Stimulated activated CD8-positive, alpha-beta memory T cell treated with anti-CD3 and anti-CD28 coated beads, Interleukin-4, amount 100 ng/mL, for 1 hour (primary cell): ENCODE results near the gene KRT84.
"Not testable (repeated sequence)": the region's sequence is repeated elsewhere in the genome, so short reads cannot be mapped to it uniquely, and the experiment has no call there.

Experiments
- DNase-seq, 2 donors: peaks; one replicate each; pipeline ENCODE4 v3.0.0-alpha.2; 2020; ENCODE audit warnings: low read depth in 2 of 2, low spot score in 1 of 2

The KRT84 gene

GRCh38 chr12:52413202-52413601 lies 27.8 kb upstream of the KRT84 start:
- no peak for DNase-seq

GRCh38 chr12:52411815-52412214 lies 26.4 kb upstream of the KRT84 start:
- DNase-seq: no peak

- not testable (repeated sequence) for DNase-seq
Observed at GRCh38 chr12:52410589-52411248, 25.3 kb upstream of the KRT84 start.

DNA sequence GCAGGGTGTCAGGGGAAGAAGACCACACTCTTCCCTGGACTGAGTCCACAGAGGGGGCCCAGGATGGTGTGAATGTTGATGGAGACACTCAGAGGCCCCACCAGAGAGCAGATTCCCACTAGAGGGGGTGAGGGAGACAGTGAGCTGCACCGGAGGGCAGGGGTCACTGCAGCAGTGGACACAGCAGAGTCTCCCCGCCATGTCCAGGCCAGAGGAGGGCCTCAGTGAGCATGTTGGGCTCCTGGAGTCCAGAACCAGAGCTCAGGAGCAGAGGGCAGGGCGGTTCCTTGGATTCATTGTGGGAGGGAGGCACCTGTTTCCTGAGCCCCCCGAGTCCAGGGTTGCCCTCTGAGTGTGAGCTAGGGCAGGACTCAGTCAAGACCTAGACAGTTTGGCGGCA lies 22.5 kb upstream of the KRT84 start:
- DNase-seq: no peak

- DNase-seq: no peak
Observed at GRCh38 chr12:52405922-52406385, 20.5 kb upstream of the KRT84 start, which contains the start of gene KRT82. Gene KRT82 (minus strand): TSS chr12:52406335. CDS start chr12:52406277, 58 bp downstream.

GRCh38 chr12:52404951-52405350 lies 19.5 kb upstream of the KRT84 start:
- no peak for DNase-seq

DNA sequence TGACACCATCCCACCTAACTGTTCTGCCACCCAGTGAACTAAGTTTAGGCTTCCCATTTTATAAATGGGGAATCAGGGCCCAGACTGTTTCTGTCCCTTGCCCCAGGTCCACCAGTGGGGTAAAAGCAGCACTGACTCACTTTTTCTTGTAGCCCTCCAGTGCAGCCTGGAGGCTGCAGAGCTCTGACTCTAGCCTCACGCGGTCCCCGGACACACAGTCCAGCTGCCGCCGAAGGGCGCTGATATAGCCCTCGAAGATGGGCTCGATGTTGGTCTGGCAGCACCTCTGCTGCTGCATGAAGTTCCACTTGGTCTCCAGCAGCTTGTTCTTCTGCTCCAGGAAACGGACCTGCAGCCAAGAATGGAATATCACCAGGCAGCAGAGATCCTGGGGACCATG lies 18.1 kb upstream of the KRT84 start:
- DNase-seq: no peak

DNA sequence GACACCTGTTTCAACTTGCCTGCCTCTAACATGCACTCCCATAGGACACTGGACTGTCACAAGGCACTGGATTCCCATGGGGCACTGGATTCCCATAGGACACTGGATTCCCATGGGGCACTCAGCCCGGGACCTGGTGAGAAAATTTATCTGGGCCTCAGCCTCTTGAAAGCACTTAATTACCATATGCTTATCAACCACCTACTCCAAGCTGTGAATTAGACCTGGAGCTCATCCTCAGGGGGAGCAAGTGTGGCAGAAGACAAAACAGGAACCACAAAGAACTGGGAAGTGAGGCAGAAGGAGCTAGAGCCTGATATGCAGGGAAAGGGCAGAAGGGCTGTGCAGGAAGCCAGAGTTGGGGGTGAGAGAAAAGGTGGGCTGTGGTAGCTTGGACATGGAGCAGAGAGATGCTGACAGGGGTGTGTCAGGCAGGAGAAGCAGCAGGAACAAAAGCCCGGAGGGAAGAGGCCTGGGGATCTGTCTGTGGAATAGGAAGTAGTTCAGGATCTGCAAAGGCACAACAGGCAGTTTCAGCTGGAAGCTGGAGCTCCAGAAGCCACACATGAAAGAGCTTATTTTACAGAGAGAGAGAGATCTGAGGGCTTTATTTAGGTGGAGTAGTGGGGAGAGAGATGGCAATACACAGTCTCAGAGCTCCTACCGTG lies 17.6 kb upstream of the KRT84 start:
- DNase-seq: no peak

GRCh38 chr12:52402377-52402776 lies 16.9 kb upstream of the KRT84 start:
- no peak for DNase-seq

DNA sequence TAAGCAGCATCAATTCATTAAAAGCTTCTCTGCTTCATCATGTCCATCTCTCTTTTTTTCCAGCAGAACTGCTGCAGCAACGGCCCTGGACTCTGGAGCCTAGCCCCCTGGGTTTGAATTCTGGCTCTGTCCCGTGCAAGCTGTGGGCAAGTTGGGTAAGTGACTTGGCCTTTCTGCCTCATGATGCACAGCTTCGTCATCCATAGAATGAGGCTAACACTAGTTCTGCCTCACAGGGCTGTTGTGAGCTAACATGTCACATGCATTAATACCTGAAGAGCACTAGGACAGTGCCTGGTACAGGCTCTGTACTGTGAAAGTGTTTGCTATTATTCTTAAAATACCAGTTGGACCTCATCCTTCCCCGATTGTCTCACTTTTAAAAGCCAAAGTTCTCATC lies 16.5 kb upstream of the KRT84 start:
- no peak for DNase-seq

GRCh38 chr12:52401526-52401925 lies 16.1 kb upstream of the KRT84 start:
- no peak for DNase-seq

- DNase-seq: no peak
Observed at GRCh38 chr12:52400906-52401305, 15.5 kb upstream of the KRT84 start.

DNA sequence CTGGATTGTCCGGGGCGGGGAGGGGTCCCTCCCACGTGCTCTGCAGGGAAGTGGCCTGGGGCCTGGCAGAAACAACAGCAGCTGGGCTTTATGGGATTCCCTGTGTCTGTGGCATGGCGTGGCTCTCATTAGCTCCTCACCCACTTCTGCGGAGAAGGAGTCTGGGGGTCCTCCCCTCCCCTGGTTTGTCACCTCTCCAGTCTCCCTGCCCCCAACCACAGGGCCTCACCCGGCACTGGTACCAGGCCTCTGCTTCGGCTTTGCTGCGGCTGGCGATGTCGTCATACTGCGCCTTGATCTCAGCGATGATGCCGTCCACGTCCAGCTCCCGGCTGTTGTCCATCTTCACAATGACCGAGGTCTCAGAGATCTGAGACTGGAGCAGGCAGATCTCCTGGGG lies 14.3 kb upstream of the KRT84 start:
- DNase-seq: no peak

DNA sequence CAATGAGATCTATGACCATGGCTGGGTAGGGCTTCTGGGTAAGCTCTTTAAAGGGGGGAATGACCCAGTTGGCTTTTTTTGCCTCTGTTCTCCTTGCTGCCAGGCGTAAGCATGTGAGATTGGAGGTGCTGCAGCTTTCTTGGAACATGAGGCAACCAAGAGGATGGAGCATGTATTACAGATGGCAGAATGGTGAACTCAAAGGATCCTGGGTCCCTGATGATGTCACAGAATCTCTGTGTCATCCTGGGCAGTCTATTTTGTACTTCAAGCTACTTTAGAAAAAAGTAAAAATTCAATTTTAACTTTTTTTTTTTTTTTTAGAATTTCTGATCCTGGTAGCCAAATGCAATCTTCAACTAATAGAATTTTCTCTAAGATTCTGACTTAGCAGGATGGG lies 12.7 kb upstream of the KRT84 start:
- DNase-seq: no peak

DNA sequence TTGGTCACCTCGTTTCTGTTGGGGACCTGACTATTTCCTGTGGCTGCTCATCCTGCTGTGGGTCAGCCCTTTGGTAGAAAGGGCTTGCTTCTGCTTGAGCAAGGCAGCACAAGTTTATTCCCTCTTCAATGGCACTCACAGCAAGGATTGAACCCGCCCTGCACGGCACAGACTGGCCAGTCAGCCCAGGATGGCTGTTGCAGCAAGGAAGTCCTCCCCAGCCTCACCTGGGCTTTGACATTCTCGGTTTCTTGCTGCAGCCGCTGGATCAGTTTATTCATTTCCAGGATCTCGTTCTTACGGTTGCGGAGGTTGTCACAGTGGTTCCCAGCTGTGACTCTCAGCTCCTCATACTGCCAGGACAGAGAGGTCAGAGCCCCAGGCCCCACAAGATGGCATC lies 11.2 kb upstream of the KRT84 start:
- no peak for DNase-seq

DNA sequence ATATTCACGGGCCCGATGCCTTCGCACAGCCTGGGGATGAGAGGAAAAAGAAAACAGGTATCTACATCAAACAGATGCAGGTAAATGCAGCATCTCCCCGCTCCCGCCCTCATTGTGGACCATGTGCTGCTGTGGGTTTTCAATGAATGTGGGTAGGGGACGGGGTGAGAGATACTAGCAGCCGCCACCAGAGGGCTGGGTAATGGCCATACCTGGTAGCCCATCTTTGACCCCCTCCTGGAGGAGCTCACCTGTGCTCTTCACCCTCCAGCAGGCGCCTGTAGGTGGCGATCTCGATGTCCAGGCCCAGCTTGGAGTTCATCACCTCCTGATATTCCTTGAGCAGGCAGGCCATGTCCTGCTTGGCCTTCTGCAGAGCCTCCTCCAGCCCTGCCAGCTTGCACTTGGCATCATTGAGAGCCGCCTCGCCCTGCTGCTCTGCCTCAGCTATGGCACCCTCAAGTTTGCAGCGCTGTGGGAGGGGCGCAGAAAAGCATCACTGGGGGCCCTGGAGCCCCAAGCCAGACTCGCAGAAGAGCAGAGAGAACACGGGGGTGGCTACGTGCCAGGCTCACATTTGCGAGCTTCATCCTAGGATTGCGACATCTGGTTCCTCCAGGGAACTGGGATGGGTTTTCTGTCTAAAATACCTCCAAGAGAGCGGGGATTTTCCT lies 10.4 kb upstream of the KRT84 start:
- DNase-seq: no peak

DNA sequence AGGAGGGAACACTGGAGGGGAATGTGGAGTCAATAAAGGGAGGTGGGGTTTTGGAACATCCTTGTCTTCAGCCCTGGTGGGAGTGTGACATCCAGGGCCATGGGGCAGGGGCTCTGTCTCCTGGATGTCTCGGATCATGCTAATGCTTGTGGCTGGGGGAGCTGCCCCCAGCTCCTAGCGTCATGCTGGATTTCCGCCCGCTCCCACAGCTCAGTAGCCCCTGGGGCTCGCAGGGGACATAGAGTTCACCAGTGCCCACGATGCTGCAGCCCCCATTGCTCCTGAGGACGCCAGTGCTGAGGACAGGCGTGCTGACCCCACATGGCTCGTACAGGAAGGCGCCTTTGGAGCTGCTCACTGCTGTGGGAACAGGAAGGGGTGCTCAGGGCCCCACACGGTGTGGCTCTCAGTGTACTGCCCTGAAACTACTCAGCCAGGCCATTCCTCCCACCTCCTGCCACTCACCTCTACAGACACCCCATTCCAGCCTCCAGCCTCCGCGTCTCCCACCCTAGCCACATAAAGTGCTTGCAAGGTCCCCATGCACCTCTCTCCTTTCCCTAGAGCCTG lies 9.5 kb upstream of the KRT84 start:
- DNase-seq: no peak

DNA sequence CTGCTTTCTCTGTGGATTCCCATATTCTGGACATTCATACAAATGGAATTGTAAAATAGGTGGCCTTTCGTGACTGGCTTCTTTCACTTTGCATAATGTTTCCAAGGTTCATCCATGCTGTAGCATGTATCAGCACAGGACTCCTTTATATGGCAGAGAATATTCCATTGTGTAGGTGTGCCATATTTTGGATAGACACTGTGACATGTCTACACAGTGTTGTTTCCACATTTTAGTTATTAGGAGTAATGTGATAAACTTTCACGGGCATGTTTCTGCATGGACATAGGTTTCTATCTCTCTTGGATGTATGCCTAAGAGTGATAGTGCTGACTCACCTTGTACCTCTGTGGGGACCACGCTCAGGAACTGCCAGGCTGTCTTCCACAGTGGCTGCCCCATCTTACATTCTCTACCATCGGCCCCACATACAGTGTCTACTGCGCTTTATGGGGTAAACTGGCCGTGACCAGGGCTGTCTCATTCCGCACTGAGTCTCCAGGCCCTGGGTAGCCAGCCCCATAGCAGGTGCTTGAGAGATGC lies 7.1 kb upstream of the KRT84 start:
- DNase-seq: no peak

DNA sequence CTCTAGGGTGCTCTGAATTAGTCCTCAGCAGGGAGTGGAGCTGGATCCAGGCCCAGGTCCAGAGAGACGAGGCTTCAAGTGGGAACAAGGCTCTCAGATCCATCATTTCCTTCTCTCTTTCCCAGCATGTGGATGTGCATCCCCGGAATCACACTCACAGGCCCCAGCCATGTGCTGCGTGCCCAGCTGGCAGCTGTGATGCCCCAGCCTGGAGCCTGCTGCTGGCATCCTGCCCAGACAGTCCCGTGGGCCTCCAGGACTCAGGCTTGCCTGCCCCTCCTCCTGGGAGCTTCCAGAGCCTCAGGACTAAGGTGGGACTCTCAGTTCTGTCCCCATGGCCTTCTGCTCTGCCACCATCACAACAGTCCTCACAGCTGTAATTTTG lies 6.2 kb upstream of the KRT84 start:
- no peak for DNase-seq

DNA sequence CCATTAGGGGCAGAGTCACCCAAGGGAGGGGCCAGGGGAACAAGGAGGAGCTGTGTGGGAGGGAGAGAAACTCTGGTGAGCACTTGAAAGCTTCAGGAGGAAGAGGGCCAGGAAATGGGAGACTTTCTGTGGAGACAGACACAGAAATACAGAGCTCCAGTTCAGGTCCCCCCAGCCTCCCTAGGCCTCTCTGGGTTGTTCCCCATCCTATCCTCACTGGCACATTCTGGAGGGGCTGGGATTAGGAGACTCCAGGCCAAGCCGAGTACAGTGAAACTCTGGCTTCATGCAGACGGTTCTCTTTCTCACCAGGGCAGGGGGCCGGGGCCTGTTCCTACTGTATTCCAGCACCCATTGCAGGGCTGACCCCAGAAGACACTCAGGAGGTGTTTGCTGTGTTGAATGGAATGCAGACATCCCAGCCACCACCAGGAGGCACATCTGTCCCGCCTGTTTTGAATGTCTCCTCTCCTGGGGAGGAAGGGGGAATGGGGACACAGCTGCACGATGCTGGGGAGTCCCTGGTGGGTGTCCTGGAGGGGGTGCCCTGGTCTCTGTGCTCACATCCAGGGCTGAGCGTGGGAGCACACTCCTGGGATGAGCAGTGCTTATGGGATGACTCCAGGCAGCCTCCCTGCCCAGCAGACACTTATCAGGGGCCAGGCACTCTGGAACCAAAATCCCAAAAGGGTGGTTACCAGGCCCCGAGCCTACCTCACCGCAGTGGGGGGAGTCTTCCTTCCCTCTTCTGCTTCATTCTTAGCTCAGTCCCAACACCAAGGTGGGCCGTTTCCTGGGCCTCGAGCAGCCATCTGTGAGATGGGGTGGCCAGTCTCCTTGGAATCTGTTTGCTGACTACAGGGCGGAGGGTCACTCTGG lies 5.5 kb upstream of the KRT84 start:
- DNase-seq: no peak
